Ascending aorta (tissue), 2 donors: ENCODE results near the gene TEX29. TPM values are rescaled to one million over a fixed set of nuclear protein-coding genes. Genes with fewer than 3 reads are reported as not detected.
A peak's percentile ranks its signal among the peaks of the same experiment; 100 is the strongest.

Experiments
- DNase-seq, 2 donors: peaks; one replicate each; pipeline ENCODE4 v3.0.0-alpha.2; 2019; ENCODE audit warnings: low spot score in 2 of 2
- H3K27ac ChIP-seq, 2 donors: fragments of 200-600 bp; sonication (generic); one replicate each; pipeline ENCODE4 v1.5.1; 2016 to 2017; ENCODE audit warnings: mild to moderate bottlenecking in 1 of 2
- H3K27me3 ChIP-seq: fragments of 200-600 bp; sonication (generic); one replicate; pipeline ENCODE4 v1.5.1; 2017
- H3K36me3 ChIP-seq, 2 donors: fragments of 200-600 bp; sonication (generic); one replicate each; pipeline ENCODE4 v1.5.1; 2016
- H3K4me1 ChIP-seq, 2 donors: fragments of 200-600 bp; sonication (generic); one replicate each; pipeline ENCODE4 v1.5.1; 2016 to 2017; ENCODE audit warnings: mild to moderate bottlenecking in 1 of 2
- H3K4me3 ChIP-seq, 2 donors: fragments of 200-600 bp; sonication (generic); one replicate each; pipeline ENCODE4 v1.5.1; 2016 to 2017; ENCODE audit warnings: mild to moderate bottlenecking in 1 of 2
- H3K9me3 ChIP-seq, 2 donors: fragments of 200-600 bp; sonication (generic); one replicate each; pipeline ENCODE4 v1.5.1; 2016
- CTCF ChIP-seq, 3 experiments: fragments of 200-600 bp in 2 of 3; fragments of 450-650 bp in 1 of 3; sonication (generic) in 2 of 3; IDR thresholded peaks; one replicate each; pipeline ENCODE4 v1.5.1; 2016 to 2019; ENCODE audit warnings: antibody characterized with exemption in 3 of 3, mild to moderate bottlenecking in 1 of 3, moderate library complexity in 1 of 3
- intact Hi-C: fragments of 100-400 bp; cut with DNase I; formaldehyde crosslinking; loops from one replicate; pipeline ENCODE4 v1.15.1; 2023
- total RNA-seq: library from RNA; depleted of rRNA; stranded (reverse); fragments of >200 nt; gene quantifications from one replicate; pipeline ENCODE4 v1.1.0, GENCODE V29; 2016

Gene TEX29
- total RNA-seq, 1 donor from 2014 or later, result not detected

GRCh38 chr13:111298214-111298975 lies 22.0 kb upstream of the TEX29 start:
- Histone ChIP-seq H3K4me1 (no peaks in the 10 kb centered on the region), H3K9me3 (no peaks in the 10 kb centered on the region), H3K27ac (no peak overlapping the region), H3K36me3 (peaks cover 51 to 63% of the 10 kb centered on the region in 2 donors), H3K4me3 (no peak overlapping the region), H3K27me3 (no peaks in the 10 kb centered on the region)
- DNase-seq, result no peak
- TF ChIP-seq CTCF (IDR thresholded peaks at IDR 0.05), result no peak
- intact Hi-C loops, result no loop called here

GRCh38 chr13:111302045-111302726 lies 18.3 kb upstream of the TEX29 start:
- H3K27me3 ChIP-seq, result no peaks in the 10 kb centered on the region
- peaks cover 76 to 78% of the 10 kb centered on the region in 2 donors for H3K36me3 ChIP-seq
- intact Hi-C loops, result no loop called here
- no peaks in the 10 kb centered on the region for H3K9me3 ChIP-seq
- H3K27ac ChIP-seq, result no peak overlapping the region
- TF ChIP-seq CTCF (IDR thresholded peaks at IDR 0.05), result no peak
- no peak overlapping the region for H3K4me3 ChIP-seq
- DNase-seq, result no peak
- H3K4me1 ChIP-seq, result no peaks in the 10 kb centered on the region

GRCh38 chr13:111303559-111303958 lies 16.9 kb upstream of the TEX29 start:
- H3K9me3 ChIP-seq, result no peaks in the 10 kb centered on the region
- no peak overlapping the region for H3K27ac ChIP-seq
- DNase-seq, result peak in 1 of 2 donors; percentile 31
- H3K4me1 ChIP-seq, result no peaks in the 10 kb centered on the region
- no peak overlapping the region for H3K4me3 ChIP-seq
- H3K27me3 ChIP-seq, result no peaks in the 10 kb centered on the region
- H3K36me3 ChIP-seq, result peaks cover 79 to 87% of the 10 kb centered on the region in 2 donors
- intact Hi-C loops, result no loop called here
- TF ChIP-seq CTCF (IDR thresholded peaks at IDR 0.05), result no peak

- Histone ChIP-seq H3K9me3 (no peaks in the 10 kb centered on the region), H3K4me3 (no peak overlapping the region), H3K36me3 (peaks cover 74 to 84% of the 10 kb centered on the region in 2 donors), H3K27ac (no peak overlapping the region), H3K27me3 (no peaks in the 10 kb centered on the region), H3K4me1 (no peaks in the 10 kb centered on the region)
- intact Hi-C loops, result no loop called here
- peak in 1 of 2 donors; percentile 42 for DNase-seq
- no peak for TF ChIP-seq CTCF (IDR thresholded peaks at IDR 0.05)
Observed at GRCh38 chr13:111304041-111304544, 16.3 kb upstream of the TEX29 start.

GRCh38 chr13:111304603-111305289 lies 15.7 kb upstream of the TEX29 start:
- TF ChIP-seq CTCF (IDR thresholded peaks at IDR 0.05), result no peak
- Histone ChIP-seq H3K4me3 (no peak overlapping the region), H3K4me1 (no peaks in the 10 kb centered on the region), H3K27me3 (no peaks in the 10 kb centered on the region), H3K27ac (no peak overlapping the region), H3K9me3 (no peaks in the 10 kb centered on the region), H3K36me3 (peaks cover 73 to 88% of the 10 kb centered on the region in 2 donors)
- intact Hi-C loops, result no loop called here
- peak in 1 of 2 donors; percentile 15 for DNase-seq
